ENCODE results near the gene EIF4G1. TPM values are rescaled to one million over a fixed set of nuclear protein-coding genes. Genes with fewer than 3 reads are reported as not detected.

Gene EIF4G1
- total RNA-seq, 6 donors from 2014 or later, result 278 to 408 (median 326) TPM

GRCh38 chr3:184382326-184383032 lies 68.1 kb downstream of the EIF4G1 start:
- peaks cover 0 to 25% (median 15%) of the 10 kb centered on the region in 4 donors for H3K27me3 ChIP-seq
- no peak overlapping the region for H3K4me3 ChIP-seq
- 90 to 93% methylated on average over 15 to 16 of the region's 16 CpGs for WGBS, 2 donors
- no peak overlapping the region for H3K27ac ChIP-seq
- peaks cover 13 to 28% (median 18%) of the 10 kb centered on the region in 4 donors for H3K4me1 ChIP-seq
- no peak for TF ChIP-seq POLR2AphosphoS5 (IDR thresholded peaks at IDR 0.05)
- TF ChIP-seq CTCF (IDR thresholded peaks at IDR 0.05), result no peak
- no peak for TF ChIP-seq EP300 (IDR thresholded peaks at IDR 0.05)
- TF ChIP-seq POLR2A (IDR thresholded peaks at IDR 0.05), result no peak
- DNase-seq (no peak), ATAC-seq (ENCODE audit: low FRiP score in 2 of 2) (no peak)
- no peaks in the 10 kb centered on the region for H3K36me3 ChIP-seq
- no peaks in the 10 kb centered on the region for H3K9me3 ChIP-seq

- 90 to 95% methylated on average over 14 to 15 of the region's 15 CpGs for WGBS, 2 donors
Measured at GRCh38 chr3:184383033-184383740, 68.8 kb downstream of the EIF4G1 start.

GRCh38 chr3:184384342-184384741 lies 69.9 kb downstream of the EIF4G1 start:
- H3K27me3 ChIP-seq, result peaks cover 0 to 23% (median 12%) of the 10 kb centered on the region in 4 donors
- TF ChIP-seq EP300 (IDR thresholded peaks at IDR 0.05) (no peak), POLR2A (IDR thresholded peaks at IDR 0.05) (no peak), POLR2AphosphoS5 (IDR thresholded peaks at IDR 0.05) (no peak), CTCF (IDR thresholded peaks at IDR 0.05) (no peak)
- no peak for DNase-seq
- no peak overlapping the region for H3K27ac ChIP-seq
- no peak for ATAC-seq (ENCODE audit: low FRiP score in 2 of 2)
- H3K9me3 ChIP-seq, result no peaks in the 10 kb centered on the region
- no peaks in the 10 kb centered on the region for H3K36me3 ChIP-seq
- H3K4me1 ChIP-seq, result peaks cover 13 to 24% (median 15%) of the 10 kb centered on the region in 4 donors
- H3K4me3 ChIP-seq, result no peak overlapping the region
- 83 to 90% methylated on average over 4 to 9 of the region's 9 CpGs for WGBS, 2 donors

More at GRCh38 chr3:184383033-184383740, 68.8 kb downstream of the EIF4G1 start:
- peak in 1 of 2 donors; percentile 69 for DNase-seq
- Histone ChIP-seq H3K4me1 (peaks cover 13 to 28% (median 15%) of the 10 kb centered on the region in 4 donors), H3K4me3 (no peak overlapping the region), H3K36me3 (no peaks in the 10 kb centered on the region), H3K9me3 (no peaks in the 10 kb centered on the region), H3K27me3 (peaks cover 0 to 25% (median 15%) of the 10 kb centered on the region in 4 donors), H3K27ac (no peak overlapping the region)
- TF ChIP-seq POLR2A (IDR thresholded peaks at IDR 0.05), result no peak
- TF ChIP-seq EP300 (IDR thresholded peaks at IDR 0.05), result no peak
- no peak for TF ChIP-seq CTCF (IDR thresholded peaks at IDR 0.05)
- TF ChIP-seq POLR2AphosphoS5 (IDR thresholded peaks at IDR 0.05), result no peak
- ATAC-seq (ENCODE audit: low FRiP score in 2 of 2), result no peak

Small RNA genes within 50 kb of the gene (small RNA-seq; reads per million reads assigned to genes)
- 1,653 to 4,235 (median 2,244) reads per million in 4 donors for gene SNORD66

Other genes starting within 250 kb of the EIF4G1 start
- not detected for gene HTR3E, start 217.5 kb upstream of the EIF4G1 start, total RNA-seq
- gene EIF2B5, start 179.2 kb upstream of the EIF4G1 start, total RNA-seq, result 10 to 100 TPM; 31.4 to 37.6 (median 34.2) TPM
- gene DVL3, start 159.2 kb upstream of the EIF4G1 start, total RNA-seq, result 100 to 1,000 TPM in 1 of 6 donors, 10 to 100 TPM in 5; 36.5 to 106 (median 62.8) TPM
- 100 to 1,000 TPM; 132 to 280 (median 198) TPM for gene AP2M1, start 139.8 kb upstream of the EIF4G1 start, total RNA-seq
- 100 to 1,000 TPM in 1 of 6 donors, 10 to 100 TPM in 5; 52.6 to 184 (median 73.1) TPM for gene ABCF3, start 128.4 kb upstream of the EIF4G1 start, total RNA-seq
- 1 to 10 TPM in 2 of 6 donors, under 1 TPM in 3, not detected in 1; 0.17 to 1.2 (median 0.51) TPM for gene VWA5B2, start 85.0 kb upstream of the EIF4G1 start, total RNA-seq
- gene ALG3, start 65.6 kb upstream of the EIF4G1 start, total RNA-seq, result 10 to 100 TPM; 16.2 to 60.8 (median 37.6) TPM
- 1 to 10 TPM; 1.8 to 8.8 (median 4.1) TPM for gene EEF1AKMT4, start 64.9 kb upstream of the EIF4G1 start, total RNA-seq
- gene CAMK2N2, start 53.1 kb upstream of the EIF4G1 start, total RNA-seq, result under 1 TPM in 2 of 6 donors, not detected in 4; 0.26 to 0.44 TPM
- gene ECE2, start 38.6 kb upstream of the EIF4G1 start, total RNA-seq, result not detected
- 100 to 1,000 TPM; 144 to 259 (median 165) TPM for gene PSMD2, start 15.4 kb upstream of the EIF4G1 start, total RNA-seq
- 10 to 100 TPM; 14.8 to 52.7 (median 25.2) TPM for gene FAM131A, start 23.0 kb downstream of the EIF4G1 start, total RNA-seq
- 10 to 100 TPM in 1 of 6 donors, 1 to 10 TPM in 5; 3.0 to 14.7 (median 5.3) TPM for gene CLCN2, start 47.0 kb downstream of the EIF4G1 start, total RNA-seq
- 100 to 1,000 TPM in 1 of 6 donors, 10 to 100 TPM in 5; 41.4 to 235 (median 66.2) TPM for gene POLR2H, start 47.1 kb downstream of the EIF4G1 start, total RNA-seq
- gene THPO, start 63.6 kb downstream of the EIF4G1 start, total RNA-seq, result under 1 TPM in 2 of 6 donors, not detected in 4; 0.14 to 0.84 TPM
- 10 to 100 TPM in 1 of 6 donors, 1 to 10 TPM in 5; 2.1 to 40.9 (median 4.3) TPM for gene CHRD, start 65.4 kb downstream of the EIF4G1 start, total RNA-seq
- 1 to 10 TPM; 3.1 to 10.0 (median 7.2) TPM for gene EPHB3, start 247.2 kb downstream of the EIF4G1 start, total RNA-seq